ENCODE data around the gene FOXF1. TPM values are rescaled to one million over a fixed set of nuclear protein-coding genes. Genes with fewer than 3 reads are reported as not detected.
A peak's percentile ranks its signal among the peaks of the same experiment; 100 is the strongest.

Gene FOXF1
- polyA plus RNA-seq, 2 of the 4 experiments (the other 2 are of a cell fraction): not detected

GRCh38 chr16:86517652-86518258 lies 7.4 kb downstream of the FOXF1 start (continued):
- TF ChIP-seq HMGXB4 (CRISPR knock-in tag; IDR thresholded peaks at IDR 0.05; ENCODE audit: borderline replicate concordance) (no peak), RARB (CRISPR knock-in tag; IDR thresholded peaks at IDR 0.05) (no peak), EHF (CRISPR knock-in tag; IDR thresholded peaks at IDR 0.05) (no peak), ATOH8 (CRISPR knock-in tag; IDR thresholded peaks at IDR 0.05; ENCODE audit: low read depth) (no peak), MAZ (IDR thresholded peaks at IDR 0.05; ENCODE audit: borderline replicate concordance, low read depth, low read length) (no peak), PHF8 (IDR thresholded peaks at IDR 0.05; ENCODE audit: borderline replicate concordance, low read depth) (no peak), CTCF (IDR thresholded peaks at IDR 0.05) (peak; percentile 79), TP53 (CRISPR knock-in tag; IDR thresholded peaks at IDR 0.05) (no peak), ZSCAN20 (CRISPR knock-in tag; IDR thresholded peaks at IDR 0.05) (no peak), ESRRA (IDR thresholded peaks at IDR 0.05; ENCODE audit: borderline replicate concordance, low read length) (no peak), NFE2L2 (conservative IDR thresholded peaks at IDR 0.05; ENCODE audit: low read length) (no peak), KDM1A (IDR thresholded peaks at IDR 0.05; ENCODE audit: low read depth) (no peak), HOXB13 (CRISPR knock-in tag; IDR thresholded peaks at IDR 0.05; ENCODE audit: low read depth) (no peak), PBX3 (IDR thresholded peaks at IDR 0.05) (no peak), REST (IDR thresholded peaks at IDR 0.05) (no peak), TFCP2L1 (CRISPR knock-in tag; IDR thresholded peaks at IDR 0.05) (no peak)

- WGBS (ENCODE audit: missing lambda C conversion rate): 69% methylated on average over 12 of the region's 16 CpGs
- ATAC-seq: peak in 1 of 2 experiments; percentile 5; a peak in 1 of 6 replicates
- no peak overlapping the region for H3K4me2 ChIP-seq
- no peaks in the 10 kb centered on the region for H3K4me1 ChIP-seq
- CTCF ChIA-PET: interaction anchor here (0.6 to 10.4 kb wide), 46 partner anchors 7 to 814 kb away, joined by 3 to 321 read pairs (median 5); partner anchors contain the start of gene FOXF1
- no peak for TF ChIP-seq RARB (CRISPR knock-in tag; IDR thresholded peaks at IDR 0.05)
- no peak for TF ChIP-seq HEYL (CRISPR knock-in tag; IDR thresholded peaks at IDR 0.05)
- TF ChIP-seq FOSL2 (IDR thresholded peaks at IDR 0.05): no peak
- TF ChIP-seq FOSL2 (CRISPR knock-in tag; IDR thresholded peaks at IDR 0.05): no peak
- no peak for TF ChIP-seq FOXS1 (CRISPR knock-in tag; IDR thresholded peaks at IDR 0.05)
- no peak for TF ChIP-seq RAD21 (conservative IDR thresholded peaks at IDR 0.05 in 1 of 2, IDR thresholded peaks at IDR 0.05 in 1 of 2)
- no peak for TF ChIP-seq E2F6 (IDR thresholded peaks at IDR 0.05; ENCODE audit: borderline replicate concordance, low read depth)
- TF ChIP-seq MAX (IDR thresholded peaks at IDR 0.05): no peak
- no peak for TF ChIP-seq CBX8 (IDR thresholded peaks at IDR 0.05)
- no peak for TF ChIP-seq CHD2 (IDR thresholded peaks at IDR 0.05; ENCODE audit: low read length, partially characterized antibody)
- TF ChIP-seq NPAS2 (CRISPR knock-in tag; IDR thresholded peaks at IDR 0.05; ENCODE audit: borderline replicate concordance): no peak
- TF ChIP-seq EHF (CRISPR knock-in tag; IDR thresholded peaks at IDR 0.05): no peak
- no peak for TF ChIP-seq RFX5 (IDR thresholded peaks at IDR 0.05)
- no peak for TF ChIP-seq TP53 (CRISPR knock-in tag; IDR thresholded peaks at IDR 0.05)
- H3K27ac ChIP-seq: no peak overlapping the region
- no peaks in the 10 kb centered on the region for H3K9me3 ChIP-seq
- FAIRE-seq: no peak
- POLR2A ChIA-PET: no interaction called here
- no peak for DNase-seq (ENCODE audit: low read depth in 1 of 2, low spot score in 1 of 2)
- no peak overlapping the region for H3K4me3 ChIP-seq
Observed at GRCh38 chr16:86519007-86519648, 8.8 kb downstream of the FOXF1 start.
